ENCODE data around the gene LTBP2.

- TF ChIP-seq EZH2 (IDR thresholded peaks at IDR 0.05; ENCODE audit: insufficient read depth, poor library complexity, severe bottlenecking) = no peak
- TF ChIP-seq EZH2phosphoT487 (IDR thresholded peaks at IDR 0.05; ENCODE audit: insufficient read depth, low read depth) = no peak
These were observed 152.6 kb downstream of the LTBP2 start for GRCh38 chr14:74459289-74459946.
